Endothelial cell (in vitro differentiated cells): ENCODE measurements around the gene CCDC157. TPM values are rescaled to one million over a fixed set of nuclear protein-coding genes. Genes with fewer than 3 reads are reported as not detected.

ENCODE experiments used
- DNase-seq: peaks from one replicate; pipeline ENCODE4 v3.0.0; 2021; ENCODE audit warnings: low spot score
- H3K27ac Mint-ChIP-seq: one replicate; pipeline ENCODE4 v1.8.0; 2021; ENCODE audit warnings: mixed read lengths, inconsistent platforms; ENCODE audit not compliant: unreplicated experiment
- H3K27me3 Mint-ChIP-seq: one replicate; pipeline ENCODE4 v1.8.0; 2021; ENCODE audit warnings: mild to moderate bottlenecking, moderate library complexity, mixed read lengths, inconsistent platforms; ENCODE audit not compliant: unreplicated experiment
- H3K36me3 Mint-ChIP-seq: one replicate; pipeline ENCODE4 v1.8.0; 2021; ENCODE audit warnings: mild to moderate bottlenecking, low read depth, mixed read lengths, inconsistent platforms; ENCODE audit not compliant: unreplicated experiment
- H3K4me1 Mint-ChIP-seq: one replicate; pipeline ENCODE4 v1.8.0; 2021; ENCODE audit warnings: mild to moderate bottlenecking, mixed read lengths, inconsistent platforms; ENCODE audit not compliant: unreplicated experiment
- H3K4me3 Mint-ChIP-seq: one replicate; pipeline ENCODE4 v1.8.0; 2021; ENCODE audit warnings: mild to moderate bottlenecking, mixed read lengths, inconsistent platforms; ENCODE audit not compliant: unreplicated experiment
- H3K9me3 Mint-ChIP-seq: one replicate; pipeline ENCODE4 v1.8.0; 2021; ENCODE audit warnings: mixed read lengths, inconsistent platforms; ENCODE audit not compliant: unreplicated experiment
- CTCF ChIP-seq: fragments of 200-600 bp; sonication (generic); IDR thresholded peaks from one replicate; pipeline ENCODE4 v1.5.0; 2021; ENCODE audit warnings: antibody characterized with exemption; ENCODE audit not compliant: unreplicated experiment
- total RNA-seq: library from RNA; stranded (reverse); fragmentation: NEBNext Ultra II Directional; extraction: Animal tissue kit (Norgen Biotek cat#: 25700); gene quantifications from one replicate; pipeline ENCODE4 v1.2.1, GENCODE V29; 2021; ENCODE audit not compliant: unreplicated experiment

CCDC157 gene
- total RNA-seq, 1 donor from 2014 or later: 3.3 TPM

- no peaks in the 10 kb centered on the region for H3K27me3 Mint-ChIP-seq
- H3K4me1 Mint-ChIP-seq: peaks cover 7% of the 10 kb centered on the region
- peaks cover 13% of the 10 kb centered on the region for H3K36me3 Mint-ChIP-seq
- no peaks in the 10 kb centered on the region for H3K9me3 Mint-ChIP-seq
- H3K27ac Mint-ChIP-seq: no peak overlapping the region
- H3K4me3 Mint-ChIP-seq: no peak overlapping the region
- DNase-seq: no peak
- TF ChIP-seq CTCF: no peak
These were observed 57.8 kb downstream of the CCDC157 start for GRCh38 chr22:30414525-30415047.

- Mint-ChIP-seq H3K27me3 (no peaks in the 10 kb centered on the region), H3K9me3 (no peaks in the 10 kb centered on the region), H3K36me3 (peaks cover 9% of the 10 kb centered on the region), H3K4me3 (peak overlapping the region; percentile 44), H3K27ac (no peak overlapping the region), H3K4me1 (peaks cover 17% of the 10 kb centered on the region)
- no peak for TF ChIP-seq CTCF
- no peak for DNase-seq
These were observed 59.6 kb downstream of the CCDC157 start for GRCh38 chr22:30416403-30416802.

- DNase-seq: no peak
- H3K27ac Mint-ChIP-seq: no peak overlapping the region
- TF ChIP-seq CTCF: no peak
- no peaks in the 10 kb centered on the region for H3K27me3 Mint-ChIP-seq
- no peaks in the 10 kb centered on the region for H3K9me3 Mint-ChIP-seq
- peaks cover 9% of the 10 kb centered on the region for H3K36me3 Mint-ChIP-seq
- peaks cover 22% of the 10 kb centered on the region for H3K4me1 Mint-ChIP-seq
- peak overlapping the region; percentile 44 for H3K4me3 Mint-ChIP-seq
These were observed 60.0 kb downstream of the CCDC157 start for GRCh38 chr22:30416837-30417236.

- TF ChIP-seq CTCF: no peak
- peaks cover 29% of the 10 kb centered on the region for H3K4me1 Mint-ChIP-seq
- no peak overlapping the region for H3K4me3 Mint-ChIP-seq
- peak overlapping the region; percentile 48 for H3K27ac Mint-ChIP-seq
- no peaks in the 10 kb centered on the region for H3K9me3 Mint-ChIP-seq
- peaks cover 4% of the 10 kb centered on the region for H3K36me3 Mint-ChIP-seq
- DNase-seq: no peak
- peaks cover 4% of the 10 kb centered on the region for H3K27me3 Mint-ChIP-seq
These were observed 63.7 kb downstream of the CCDC157 start for GRCh38 chr22:30420347-30421125.
